Activated CD8-positive, alpha-beta T cell treated with anti-CD3 and anti-CD28 coated beads for 36 hours (primary cell): ENCODE results near the gene MAN1B1. TPM values are rescaled to one million over a fixed set of nuclear protein-coding genes. Genes with fewer than 3 reads are reported as not detected.
"Not testable (repeated sequence)": the region's sequence is repeated elsewhere in the genome, so short reads cannot be mapped to it uniquely, and the experiment has no call there.

ENCODE experiments used
- ATAC-seq: fragments of 200-7000 bp; cut with Tn5 transposase; one replicate; pipeline ENCODE4 v1.10.0; 2021; ENCODE audit warnings: mild to moderate bottlenecking, moderate library complexity
- CTCF ChIA-PET: fragments of 350-600 bp; sonication (Branson Sonifier 250); formaldehyde crosslinking; loops from one replicate; lab custom pipeline; 2021; ENCODE audit warnings: antibody characterized with exemption; lab: Charles Lee
- POLR2A ChIA-PET: fragments of 350-600 bp; sonication (Branson Sonifier 250); formaldehyde crosslinking; loops from one replicate; lab custom pipeline; 2021; ENCODE audit warnings: antibody characterized with exemption; lab: Charles Lee
- DNase-seq: peaks from one replicate; pipeline ENCODE4 v3.0.0-alpha.2; 2020
- H3K27ac Mint-ChIP-seq: one replicate; pipeline ENCODE4 v1.8.0; 2021; ENCODE audit warnings: mild to moderate bottlenecking, mixed read lengths
- H3K27me3 Mint-ChIP-seq: one replicate; pipeline ENCODE4 v1.8.0; 2021; ENCODE audit warnings: mixed read lengths
- H3K36me3 Mint-ChIP-seq: one replicate; pipeline ENCODE4 v1.8.0; 2021; ENCODE audit warnings: low read depth, mixed read lengths
- H3K4me1 Mint-ChIP-seq: one replicate; pipeline ENCODE4 v1.8.0; 2021; ENCODE audit warnings: low read depth, mixed read lengths
- H3K4me3 Mint-ChIP-seq: one replicate; pipeline ENCODE4 v1.8.0; 2021; ENCODE audit warnings: mild to moderate bottlenecking, moderate library complexity, mixed read lengths
- H3K9me3 Mint-ChIP-seq: one replicate; pipeline ENCODE4 v1.8.0; 2021; ENCODE audit warnings: mixed read lengths
- intact Hi-C: fragments of 100-400 bp; cut with micrococcal nuclease; formaldehyde crosslinking; loops from one replicate; pipeline ENCODE4 v1.10.0; 2022
- total RNA-seq, 2 experiments: library from RNA; stranded (reverse); gene quantifications; one replicate each; pipeline ENCODE4 v1.2.3, GENCODE V29; 2021
- TF ChIP-seq, protein P1 (sequence below): fragments of 200-600 bp; IDR thresholded peaks from one replicate; pipeline ENCODE4 v1.8.0; 2022; ENCODE audit warnings: antibody characterized with exemption, mild to moderate bottlenecking

Gene MAN1B1
- total RNA-seq, 2 experiments from 2014 or later = 31.1 to 33.2 TPM

DNA sequence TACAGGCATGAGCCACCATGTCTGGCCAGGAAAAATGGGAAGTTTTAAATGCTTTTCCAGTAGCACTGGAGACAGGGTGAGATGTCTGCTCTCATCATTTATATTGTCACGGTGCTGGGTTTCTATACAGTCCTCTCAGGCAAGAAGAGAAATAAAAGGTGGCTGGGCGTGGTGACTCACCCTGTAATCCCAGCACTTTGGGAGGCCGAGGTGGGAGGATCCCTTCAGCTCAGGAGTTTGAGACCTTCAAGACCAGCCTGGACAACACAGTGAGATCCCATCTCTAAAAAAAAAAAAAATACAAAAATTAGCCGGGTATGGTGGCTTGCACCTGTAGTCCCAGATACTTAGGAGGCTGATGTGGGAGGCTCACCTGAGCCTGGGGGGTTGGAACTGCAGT lies 47.4 kb downstream of the MAN1B1 start:
- H3K27me3 Mint-ChIP-seq = peaks cover 35% of the 10 kb centered on the region
- no peak for ATAC-seq
- intact Hi-C loops = no loop called here
- TF ChIP-seq, protein P1, sequence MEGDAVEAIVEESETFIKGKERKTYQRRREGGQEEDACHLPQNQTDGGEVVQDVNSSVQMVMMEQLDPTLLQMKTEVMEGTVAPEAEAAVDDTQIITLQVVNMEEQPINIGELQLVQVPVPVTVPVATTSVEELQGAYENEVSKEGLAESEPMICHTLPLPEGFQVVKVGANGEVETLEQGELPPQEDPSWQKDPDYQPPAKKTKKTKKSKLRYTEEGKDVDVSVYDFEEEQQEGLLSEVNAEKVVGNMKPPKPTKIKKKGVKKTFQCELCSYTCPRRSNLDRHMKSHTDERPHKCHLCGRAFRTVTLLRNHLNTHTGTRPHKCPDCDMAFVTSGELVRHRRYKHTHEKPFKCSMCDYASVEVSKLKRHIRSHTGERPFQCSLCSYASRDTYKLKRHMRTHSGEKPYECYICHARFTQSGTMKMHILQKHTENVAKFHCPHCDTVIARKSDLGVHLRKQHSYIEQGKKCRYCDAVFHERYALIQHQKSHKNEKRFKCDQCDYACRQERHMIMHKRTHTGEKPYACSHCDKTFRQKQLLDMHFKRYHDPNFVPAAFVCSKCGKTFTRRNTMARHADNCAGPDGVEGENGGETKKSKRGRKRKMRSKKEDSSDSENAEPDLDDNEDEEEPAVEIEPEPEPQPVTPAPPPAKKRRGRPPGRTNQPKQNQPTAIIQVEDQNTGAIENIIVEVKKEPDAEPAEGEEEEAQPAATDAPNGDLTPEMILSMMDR = no peak
- no peak for DNase-seq
- H3K36me3 Mint-ChIP-seq = no peaks in the 10 kb centered on the region
- POLR2A ChIA-PET = no interaction called here
- no peak overlapping the region for H3K27ac Mint-ChIP-seq
- CTCF ChIA-PET = interaction anchor here (3.5 kb wide), 1 partner anchor 103 kb away, joined by 10 read pairs; no protein-coding TSS in a partner anchor
- H3K4me1 Mint-ChIP-seq = peaks cover 2% of the 10 kb centered on the region
- H3K9me3 Mint-ChIP-seq = no peaks in the 10 kb centered on the region
- H3K4me3 Mint-ChIP-seq = no peak overlapping the region

DNA sequence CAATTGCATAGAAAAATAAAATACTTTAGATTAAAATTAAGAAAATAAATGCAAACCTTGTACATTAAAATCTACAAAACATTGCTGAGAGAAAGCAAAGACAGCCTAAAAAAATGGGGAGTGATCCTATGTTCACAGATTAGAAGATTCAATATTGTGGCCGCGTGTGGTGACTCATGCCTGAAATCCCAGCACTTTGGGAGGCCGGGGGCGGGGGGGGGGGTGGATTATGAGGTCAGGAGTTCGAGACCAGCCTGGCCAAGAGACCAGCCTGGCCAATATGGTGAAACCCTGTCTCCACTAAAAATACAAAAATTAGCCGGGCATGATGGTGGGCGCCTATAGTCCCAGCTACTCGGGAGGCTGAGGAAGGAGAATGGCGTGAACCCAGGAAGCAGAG lies 48.4 kb downstream of the MAN1B1 start:
- peaks cover 44% of the 10 kb centered on the region for H3K27me3 Mint-ChIP-seq
- H3K27ac Mint-ChIP-seq, intact Hi-C loops, H3K36me3 Mint-ChIP-seq, ATAC-seq, H3K4me3 Mint-ChIP-seq, H3K4me1 Mint-ChIP-seq, DNase-seq, H3K9me3 Mint-ChIP-seq: not testable (repeated sequence)
- ChIA-PET CTCF (interaction anchor here (0.7 kb wide), 1 partner anchor 67 kb away, joined by 3 read pairs; no protein-coding TSS in a partner anchor), POLR2A (interaction anchor here (0.7 to 1.4 kb wide), 2 partner anchors 105 to 368 kb away, joined by 3 to 4 read pairs; no protein-coding TSS in a partner anchor)

DNA sequence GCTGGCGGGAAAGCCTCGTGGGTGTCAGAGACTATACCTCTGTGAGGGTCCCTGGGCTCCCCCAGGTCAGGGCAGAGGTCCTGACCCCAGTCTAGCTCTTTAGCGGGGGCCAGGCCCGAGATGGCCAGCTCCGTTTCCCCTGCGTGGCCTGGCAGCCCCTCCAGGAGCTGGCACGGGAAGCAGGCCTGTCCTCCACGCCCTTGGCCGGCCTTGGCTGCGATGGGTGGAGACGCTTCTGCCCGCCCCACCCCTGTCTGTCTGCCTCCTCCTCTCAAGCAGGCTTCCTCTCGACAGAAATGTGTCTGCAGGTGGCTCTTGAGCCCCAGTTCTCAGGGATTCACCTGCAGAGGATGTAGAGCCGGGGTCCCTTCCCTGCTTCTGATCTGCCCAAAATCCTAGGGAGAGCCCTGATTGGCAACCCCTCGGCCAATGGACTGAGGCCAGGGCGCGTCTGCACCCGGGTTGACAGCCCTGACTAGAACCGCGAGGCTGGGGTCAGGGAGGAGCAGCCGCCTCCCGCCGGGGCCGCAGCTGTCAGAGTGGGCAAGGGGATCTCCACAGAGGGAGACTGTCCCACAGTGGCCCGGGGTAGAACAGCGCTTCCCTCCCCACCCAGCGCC lies 49.6 kb downstream of the MAN1B1 start:
- DNase-seq (no peak), ATAC-seq (no peak)
- ChIA-PET CTCF (no interaction called here), POLR2A (interaction anchor here (2.0 kb wide), 1 partner anchor 9 kb away, joined by 5 read pairs; no protein-coding TSS in a partner anchor)
- Mint-ChIP-seq H3K4me1 (peaks cover 5% of the 10 kb centered on the region), H3K4me3 (no peak overlapping the region), H3K9me3 (no peaks in the 10 kb centered on the region), H3K27ac (no peak overlapping the region), H3K36me3 (no peaks in the 10 kb centered on the region), H3K27me3 (peaks cover 52% of the 10 kb centered on the region)
- TF ChIP-seq, protein P1 = no peak
- intact Hi-C loops = no loop called here

DNA sequence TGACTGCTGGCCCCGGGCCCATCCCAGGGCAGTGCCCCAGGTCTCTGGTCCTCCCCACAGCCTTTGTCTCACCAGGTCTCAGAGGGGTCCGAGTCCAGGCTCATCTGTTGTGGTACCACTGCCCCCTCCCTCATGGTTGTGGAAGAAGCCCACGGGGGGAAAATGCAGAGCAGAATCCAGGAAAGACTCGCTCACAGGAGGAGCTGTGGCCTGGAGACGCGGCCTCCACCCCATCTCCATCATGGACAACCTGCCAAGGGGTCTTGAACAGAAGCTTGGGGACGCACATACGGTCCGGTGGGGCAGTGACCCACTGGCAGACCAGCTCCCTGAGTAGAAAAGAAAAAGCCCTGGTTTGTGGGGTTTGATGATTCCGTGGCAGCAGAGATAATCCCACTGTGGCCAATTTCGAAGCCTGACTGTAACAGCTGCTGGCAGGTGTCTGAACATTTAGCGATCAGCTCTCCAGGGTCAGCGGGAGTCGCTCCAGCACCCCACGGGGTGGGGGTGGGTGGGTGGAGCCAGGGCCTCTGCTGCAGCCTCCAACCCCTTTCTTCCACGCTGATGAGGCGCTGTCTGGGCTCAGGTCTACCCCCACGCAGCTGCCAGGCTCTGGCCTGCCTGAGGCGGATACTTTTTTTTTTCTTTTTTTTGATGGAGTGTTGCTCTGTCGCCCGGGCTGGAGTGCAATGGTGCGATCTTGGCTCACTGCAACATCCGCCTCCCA lies 50.3 kb downstream of the MAN1B1 start:
- TF ChIP-seq, protein P1 = no peak
- H3K27ac Mint-ChIP-seq = no peak overlapping the region
- ChIA-PET POLR2A (interaction anchor here (1.3 to 2.0 kb wide), 2 partner anchors 8 to 10 kb away, joined by 5 read pairs; no protein-coding TSS in a partner anchor), CTCF (no interaction called here)
- no peak overlapping the region for H3K4me3 Mint-ChIP-seq
- H3K4me1 Mint-ChIP-seq = peaks cover 5% of the 10 kb centered on the region
- H3K9me3 Mint-ChIP-seq = no peaks in the 10 kb centered on the region
- H3K27me3 Mint-ChIP-seq = peaks cover 56% of the 10 kb centered on the region
- no peaks in the 10 kb centered on the region for H3K36me3 Mint-ChIP-seq
- intact Hi-C loops = no loop called here
- no peak for DNase-seq
- ATAC-seq = no peak

DNA sequence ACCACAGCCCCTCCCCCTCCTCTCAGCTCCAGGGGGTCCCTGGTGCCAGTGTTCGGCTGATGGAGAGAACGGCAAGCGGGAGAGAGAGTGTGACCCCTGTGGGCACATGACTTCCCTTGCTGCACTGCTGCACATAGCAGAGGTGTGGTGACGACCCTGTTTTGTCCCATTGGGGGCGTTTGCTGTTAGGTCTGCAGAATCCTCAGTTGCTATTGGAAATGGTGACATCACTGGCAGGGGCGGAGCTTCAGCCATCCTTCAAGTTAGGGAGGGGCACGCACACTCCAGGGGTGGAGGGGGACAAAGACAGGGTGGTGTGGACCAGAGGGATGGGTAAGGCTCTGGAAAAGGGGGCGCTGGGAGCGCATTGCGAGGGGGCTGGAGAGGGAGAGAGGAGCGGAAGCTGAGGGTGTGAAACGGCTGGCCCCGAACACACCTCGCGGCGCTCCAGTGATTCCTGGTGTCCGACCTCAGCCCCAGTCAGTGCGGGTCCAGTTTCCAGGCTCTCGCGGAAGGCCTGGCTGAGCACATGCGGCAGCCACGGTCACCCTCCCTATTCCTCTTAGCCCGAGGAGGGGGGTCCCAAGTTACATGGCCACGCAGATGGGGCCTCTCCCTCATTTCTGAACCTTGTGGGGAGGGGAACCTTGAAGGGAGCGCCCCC lies 51.4 kb downstream of the MAN1B1 start:
- ChIA-PET CTCF (interaction anchor here (0.8 to 1.2 kb wide), 3 partner anchors 21 to 99 kb away, joined by 3 read pairs; no protein-coding TSS in a partner anchor), POLR2A (interaction anchor here (1.1 to 2.0 kb wide), 3 partner anchors 9 to 56 kb away, joined by 3 to 5 read pairs (median 5); no protein-coding TSS in a partner anchor)
- intact Hi-C loops = no loop called here
- DNase-seq (peak; percentile 62), ATAC-seq (peak; percentile 47)
- Mint-ChIP-seq H3K4me3 (no peak overlapping the region), H3K9me3 (no peaks in the 10 kb centered on the region), H3K27ac (no peak overlapping the region), H3K36me3 (no peaks in the 10 kb centered on the region), H3K4me1 (peaks cover 5% of the 10 kb centered on the region), H3K27me3 (peaks cover 58% of the 10 kb centered on the region)
- TF ChIP-seq, protein P1 = no peak
